ENCODE results near the gene ARL2BP. TPM values are rescaled to one million over a fixed set of nuclear protein-coding genes. Genes with fewer than 3 reads are reported as not detected.
"Not testable (repeated sequence)": the region's sequence is repeated elsewhere in the genome, so short reads cannot be mapped to it uniquely, and the experiment has no call there.

ARL2BP gene
- total RNA-seq, 1 donor from 2014 or later: 49.4 TPM

DNA sequence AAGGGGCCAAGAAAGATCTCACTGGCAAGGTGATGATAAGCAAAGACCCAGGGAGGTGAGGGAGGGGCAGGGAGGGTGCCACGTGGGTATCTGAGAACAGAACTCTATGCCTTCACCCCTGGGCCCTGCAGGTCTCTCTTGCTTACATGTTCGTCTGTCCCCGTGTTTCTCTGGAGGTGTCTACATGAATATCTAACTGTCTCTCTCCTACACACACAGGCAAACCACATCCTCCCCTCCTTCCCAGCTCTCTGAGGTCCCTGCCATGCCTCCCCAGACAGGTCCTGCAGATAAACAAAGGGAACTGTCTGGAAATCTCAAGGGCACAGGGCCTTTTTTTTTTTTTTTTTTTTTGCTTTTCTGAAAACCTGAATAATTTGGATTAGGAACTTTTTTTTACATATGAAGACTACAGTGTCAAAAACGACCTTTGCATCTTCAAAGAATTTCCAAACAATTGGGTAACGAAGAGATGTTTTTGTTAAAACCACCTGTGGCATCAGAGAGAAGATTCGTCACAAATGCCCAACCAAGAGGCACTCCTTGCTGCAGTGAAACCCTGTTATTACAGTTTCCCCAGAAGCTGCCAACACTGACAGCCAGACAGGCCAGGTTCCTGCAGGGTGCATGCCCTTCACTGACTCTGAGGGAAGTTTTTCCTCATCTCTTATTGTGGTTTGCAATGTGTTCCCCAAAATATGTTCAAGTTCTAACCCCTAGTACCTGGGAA lies 21.6 kb downstream of the ARL2BP start:
- TF ChIP-seq, protein P1, sequence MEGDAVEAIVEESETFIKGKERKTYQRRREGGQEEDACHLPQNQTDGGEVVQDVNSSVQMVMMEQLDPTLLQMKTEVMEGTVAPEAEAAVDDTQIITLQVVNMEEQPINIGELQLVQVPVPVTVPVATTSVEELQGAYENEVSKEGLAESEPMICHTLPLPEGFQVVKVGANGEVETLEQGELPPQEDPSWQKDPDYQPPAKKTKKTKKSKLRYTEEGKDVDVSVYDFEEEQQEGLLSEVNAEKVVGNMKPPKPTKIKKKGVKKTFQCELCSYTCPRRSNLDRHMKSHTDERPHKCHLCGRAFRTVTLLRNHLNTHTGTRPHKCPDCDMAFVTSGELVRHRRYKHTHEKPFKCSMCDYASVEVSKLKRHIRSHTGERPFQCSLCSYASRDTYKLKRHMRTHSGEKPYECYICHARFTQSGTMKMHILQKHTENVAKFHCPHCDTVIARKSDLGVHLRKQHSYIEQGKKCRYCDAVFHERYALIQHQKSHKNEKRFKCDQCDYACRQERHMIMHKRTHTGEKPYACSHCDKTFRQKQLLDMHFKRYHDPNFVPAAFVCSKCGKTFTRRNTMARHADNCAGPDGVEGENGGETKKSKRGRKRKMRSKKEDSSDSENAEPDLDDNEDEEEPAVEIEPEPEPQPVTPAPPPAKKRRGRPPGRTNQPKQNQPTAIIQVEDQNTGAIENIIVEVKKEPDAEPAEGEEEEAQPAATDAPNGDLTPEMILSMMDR (conservative IDR thresholded peaks at IDR 0.05): no peak
- H3K27me3 Mint-ChIP-seq: no peaks in the 10 kb centered on the region
- no peak overlapping the region for H3K4me3 Mint-ChIP-seq
- H3K9me3 Mint-ChIP-seq: no peaks in the 10 kb centered on the region
- no peak for DNase-seq (ENCODE audit: extremely low spot score, unreplicated experiment)
- peaks cover 7% of the 10 kb centered on the region for H3K4me1 Mint-ChIP-seq (ENCODE audit: unreplicated experiment)
- H3K27ac Mint-ChIP-seq: peak overlapping the region; percentile 66
- no peaks in the 10 kb centered on the region for H3K36me3 Mint-ChIP-seq

DNA sequence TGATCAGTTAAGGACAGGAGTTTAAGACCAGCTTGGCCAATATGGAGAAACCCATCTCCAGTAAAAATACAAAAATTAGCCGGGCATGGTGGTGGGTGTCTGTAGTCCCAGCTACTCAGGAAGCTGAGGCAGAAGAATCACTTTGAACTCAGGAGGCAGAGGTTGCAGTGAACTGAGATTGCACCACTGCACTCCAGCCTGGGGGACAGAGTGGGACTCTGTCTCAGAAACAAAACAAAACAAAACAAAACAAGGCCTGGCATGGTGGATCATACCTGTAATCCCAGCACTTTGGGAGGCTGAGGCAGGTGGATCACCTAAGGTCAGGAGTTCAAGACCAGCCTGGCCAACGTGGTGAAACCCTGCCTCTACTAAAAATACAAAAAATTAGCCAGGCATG lies 22.3 kb downstream of the ARL2BP start:
- not testable (repeated sequence) for H3K4me3 Mint-ChIP-seq; H3K9me3 Mint-ChIP-seq; H3K4me1 Mint-ChIP-seq (ENCODE audit: unreplicated experiment); H3K36me3 Mint-ChIP-seq; DNase-seq (ENCODE audit: extremely low spot score, unreplicated experiment); H3K27me3 Mint-ChIP-seq
- H3K27ac Mint-ChIP-seq: peak overlapping the region; percentile 66

GRCh38 chr16:57268804-57269800 lies 24.0 kb downstream of the ARL2BP start:
- no peaks in the 10 kb centered on the region for H3K9me3 Mint-ChIP-seq
- H3K27me3 Mint-ChIP-seq: no peaks in the 10 kb centered on the region
- no peaks in the 10 kb centered on the region for H3K36me3 Mint-ChIP-seq
- TF ChIP-seq, protein P1 (conservative IDR thresholded peaks at IDR 0.05): no peak
- no peak for DNase-seq (ENCODE audit: extremely low spot score, unreplicated experiment)
- no peak overlapping the region for H3K4me3 Mint-ChIP-seq
- H3K27ac Mint-ChIP-seq: peak overlapping the region; percentile 51
- peaks cover 7% of the 10 kb centered on the region for H3K4me1 Mint-ChIP-seq (ENCODE audit: unreplicated experiment)

DNA sequence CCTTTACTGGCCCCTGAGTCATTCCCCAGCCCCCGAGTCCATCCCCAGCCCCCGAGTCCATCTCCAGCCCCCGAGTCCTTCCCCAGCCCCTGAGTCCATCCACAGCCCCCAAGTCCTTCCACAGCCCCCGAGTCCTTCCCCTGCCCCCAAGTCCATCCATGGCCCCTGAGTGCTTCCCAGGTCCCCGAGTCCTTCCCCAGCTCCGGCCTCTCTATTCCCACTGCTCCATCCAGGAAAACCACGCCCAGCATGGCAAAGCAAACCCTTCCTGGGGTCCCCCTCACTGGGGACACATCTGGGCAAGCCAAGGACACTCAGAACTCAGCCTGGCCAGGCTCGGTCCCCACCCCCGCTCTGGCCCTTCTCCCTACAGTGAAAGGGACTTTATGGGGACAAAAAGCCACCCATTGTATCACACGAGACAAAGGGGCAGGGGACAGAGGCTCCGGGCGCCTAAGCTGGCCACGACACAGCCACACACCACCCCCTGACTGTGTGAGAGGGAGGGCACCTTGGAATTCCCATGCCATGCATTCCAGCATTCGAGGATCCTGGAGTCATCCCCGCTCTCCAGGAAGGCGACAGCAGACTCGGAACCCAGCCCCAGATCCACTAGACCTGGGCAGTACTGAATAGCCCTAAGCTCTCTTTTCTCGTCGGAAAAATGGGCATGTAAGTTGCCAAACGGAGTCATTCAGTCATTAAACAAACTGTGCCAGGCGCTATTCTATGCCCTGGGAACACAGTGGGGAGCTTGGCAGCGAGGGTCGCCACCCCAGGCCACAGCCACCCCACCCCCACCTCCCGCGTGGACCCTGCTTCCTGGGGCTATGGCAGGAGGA lies 25.4 kb downstream of the ARL2BP start:
- no peak for DNase-seq (ENCODE audit: extremely low spot score, unreplicated experiment)
- H3K27me3 Mint-ChIP-seq: no peaks in the 10 kb centered on the region
- no peak overlapping the region for H3K4me3 Mint-ChIP-seq
- H3K4me1 Mint-ChIP-seq (ENCODE audit: unreplicated experiment): peaks cover 7% of the 10 kb centered on the region
- H3K27ac Mint-ChIP-seq: no peak overlapping the region
- TF ChIP-seq, protein P1 (conservative IDR thresholded peaks at IDR 0.05): no peak
- H3K9me3 Mint-ChIP-seq: no peaks in the 10 kb centered on the region
- H3K36me3 Mint-ChIP-seq: no peaks in the 10 kb centered on the region

GRCh38 chr16:57271063-57271345 lies 25.9 kb downstream of the ARL2BP start:
- TF ChIP-seq, protein P1 (conservative IDR thresholded peaks at IDR 0.05): no peak
- no peaks in the 10 kb centered on the region for H3K36me3 Mint-ChIP-seq
- H3K4me1 Mint-ChIP-seq (ENCODE audit: unreplicated experiment): peaks cover 7% of the 10 kb centered on the region
- no peaks in the 10 kb centered on the region for H3K9me3 Mint-ChIP-seq
- no peak overlapping the region for H3K4me3 Mint-ChIP-seq
- no peaks in the 10 kb centered on the region for H3K27me3 Mint-ChIP-seq
- DNase-seq (ENCODE audit: extremely low spot score, unreplicated experiment): no peak
- no peak overlapping the region for H3K27ac Mint-ChIP-seq

Data from type B pancreatic cell (in vitro differentiated cells).